SK-N-SH treated with all-trans-retinoic acid at 6 μM for 48 hours (cell line): ENCODE results near the gene RAN.
"Not testable (repeated sequence)": the region's sequence is repeated elsewhere in the genome, so short reads cannot be mapped to it uniquely, and the experiment has no call there.

Source experiments
- ARNTL ChIP-seq: fragments of 450-650 bp; formaldehyde crosslinking; IDR thresholded peaks from 2 replicates; pipeline ENCODE4 v1.5.0; 2020; ENCODE audit warnings: low read depth, mild to moderate bottlenecking, moderate library complexity, borderline replicate concordance
- BACH2 ChIP-seq: fragments of 250-450 bp; sonication (Bioruptor Pico); IDR thresholded peaks from 2 replicates; pipeline ENCODE4 v1.9.0; 2021; ENCODE audit warnings: mild to moderate bottlenecking, borderline replicate concordance
- GLIS3 ChIP-seq: fragments of 250-450 bp; sonication (Bioruptor Pico); IDR thresholded peaks from 2 replicates; pipeline ENCODE4 v1.5.0; 2020; ENCODE audit warnings: mild to moderate bottlenecking, moderate library complexity
- ISL1 ChIP-seq: fragments of 250-450 bp; sonication (Bioruptor Pico); IDR thresholded peaks from 2 replicates; pipeline ENCODE4 v2.1.2; 2022; ENCODE audit warnings: mild to moderate bottlenecking, moderate library complexity
- PATZ1 ChIP-seq: fragments of 250-450 bp; sonication (Bioruptor Pico); IDR thresholded peaks from 2 replicates; pipeline ENCODE4 v1.8.0; 2020; ENCODE audit warnings: mild to moderate bottlenecking, moderate library complexity, borderline replicate concordance
- SNAI2 ChIP-seq: fragments of 250-450 bp; sonication (Bioruptor Pico); IDR thresholded peaks from 2 replicates; pipeline ENCODE4 v1.5.0; 2020; ENCODE audit warnings: mild to moderate bottlenecking, moderate library complexity
- ZFP3 ChIP-seq: fragments of 250-450 bp; sonication (Bioruptor Pico); IDR thresholded peaks from 2 replicates; pipeline ENCODE4 v1.5.0; 2020; ENCODE audit warnings: mild to moderate bottlenecking, moderate library complexity
- ZNF8 ChIP-seq: fragments of 450-650 bp; formaldehyde crosslinking; IDR thresholded peaks from 2 replicates; pipeline ENCODE4 v1.5.0; 2020; ENCODE audit warnings: mild to moderate bottlenecking, moderate library complexity

- TF ChIP-seq SNAI2 (CRISPR knock-in tag); PATZ1 (CRISPR knock-in tag); BACH2; ZNF8; ZFP3; ISL1; GLIS3 (CRISPR knock-in tag); ARNTL (CRISPR knock-in tag): not testable (repeated sequence)
These were observed 23.0 kb upstream of the RAN start for GRCh38 chr12:130848785-130849305.
